K562 (cell line): ENCODE data around the gene CSNK1G2.

Experiments used
- CXXC5 ChIP-seq: fragments of 250-450 bp; sonication (Bioruptor Pico); IDR thresholded peaks from 2 replicates; pipeline ENCODE4 v1.8.0; 2022; ENCODE audit warnings: inconsistent platforms, mild to moderate bottlenecking, moderate library complexity
- JUN ChIP-seq, 2 experiments: sonication (generic) in 1 of 2; formaldehyde crosslinking in 1 of 2; IDR thresholded peaks; 2 replicates each; pipeline versions ENCODE4 v1.6.1 to v1.8.0; 2012 to 2022; ENCODE audit warnings: borderline replicate concordance in 2 of 2, mild to moderate bottlenecking in 2 of 2, improper control_type of control experiment in 1 of 2, low read depth in 1 of 2, low read length in 1 of 2, missing genetic modification reagents in 1 of 2
- NFRKB ChIP-seq: fragments of 450-650 bp; IDR thresholded peaks from 2 replicates; pipeline ENCODE4 v1.6.1; 2016; ENCODE audit warnings: low read depth
- TARDBP ChIP-seq: fragments of 450-650 bp; IDR thresholded peaks from 2 replicates; pipeline ENCODE4 v1.6.1; 2016
- ZNF165 ChIP-seq: fragments of 250-450 bp; sonication (Bioruptor Pico); IDR thresholded peaks from 2 replicates; pipeline ENCODE4 v1.4.0; 2020; ENCODE audit warnings: borderline replicate concordance
- TF ChIP-seq, protein P1 (sequence below): fragments of 450-650 bp; conservative IDR thresholded peaks from 2 replicates; pipeline ENCODE4 v1.6.1; 2016; ENCODE audit warnings: missing genetic modification characterization, low read depth, mild to moderate bottlenecking, missing compliant biosample characterization, moderate library complexity
- TF ChIP-seq, protein P2 (sequence below): sonication (generic); formaldehyde crosslinking; IDR thresholded peaks from 2 replicates; pipeline ENCODE4 v1.8.0; 2022; ENCODE audit warnings: mild to moderate bottlenecking, missing genetic modification reagents

DNA sequence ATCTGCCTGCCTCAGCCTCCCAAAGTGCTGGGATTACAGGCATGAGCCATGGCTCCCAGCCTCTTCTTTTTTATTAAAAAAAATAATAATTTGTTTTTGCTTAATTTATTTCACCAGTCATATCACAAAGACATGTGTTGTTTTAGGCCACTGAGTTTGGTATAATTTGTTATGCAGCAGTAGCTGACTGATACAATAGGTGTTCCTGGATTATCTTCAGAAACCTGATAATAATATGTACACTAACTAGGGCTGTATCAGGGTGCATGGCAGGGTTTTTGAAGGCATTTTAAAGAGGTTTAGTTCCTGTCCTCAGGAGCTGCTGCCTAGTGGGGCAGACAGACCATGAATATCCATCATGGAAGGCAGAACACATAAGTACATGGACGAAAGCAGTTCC lies 9.5 kb upstream of the CSNK1G2 start:
- TF ChIP-seq ZNF165 (CRISPR knock-in tag), result no peak
- TF ChIP-seq, protein P1, sequence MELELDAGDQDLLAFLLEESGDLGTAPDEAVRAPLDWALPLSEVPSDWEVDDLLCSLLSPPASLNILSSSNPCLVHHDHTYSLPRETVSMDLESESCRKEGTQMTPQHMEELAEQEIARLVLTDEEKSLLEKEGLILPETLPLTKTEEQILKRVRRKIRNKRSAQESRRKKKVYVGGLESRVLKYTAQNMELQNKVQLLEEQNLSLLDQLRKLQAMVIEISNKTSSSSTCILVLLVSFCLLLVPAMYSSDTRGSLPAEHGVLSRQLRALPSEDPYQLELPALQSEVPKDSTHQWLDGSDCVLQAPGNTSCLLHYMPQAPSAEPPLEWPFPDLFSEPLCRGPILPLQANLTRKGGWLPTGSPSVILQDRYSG (tag), result no peak
- TF ChIP-seq CXXC5 (CRISPR knock-in tag), result no peak
- TF ChIP-seq JUN (IDR thresholded peaks at IDR 0.05; ENCODE audit: borderline replicate concordance, low read depth, low read length), result no peak
- no peak for TF ChIP-seq JUN (CRISPR knock-in tag; IDR thresholded peaks at IDR 0.05; ENCODE audit: borderline replicate concordance)
- TF ChIP-seq, protein P2, sequence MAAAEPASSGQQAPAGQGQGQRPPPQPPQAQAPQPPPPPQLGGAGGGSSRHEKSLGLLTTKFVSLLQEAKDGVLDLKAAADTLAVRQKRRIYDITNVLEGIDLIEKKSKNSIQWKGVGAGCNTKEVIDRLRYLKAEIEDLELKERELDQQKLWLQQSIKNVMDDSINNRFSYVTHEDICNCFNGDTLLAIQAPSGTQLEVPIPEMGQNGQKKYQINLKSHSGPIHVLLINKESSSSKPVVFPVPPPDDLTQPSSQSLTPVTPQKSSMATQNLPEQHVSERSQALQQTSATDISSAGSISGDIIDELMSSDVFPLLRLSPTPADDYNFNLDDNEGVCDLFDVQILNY (CRISPR knock-in tag), result no peak
- no peak for TF ChIP-seq NFRKB
- no peak for TF ChIP-seq TARDBP
